BLaER1 (cell line): Measurements from ENCODE around the gene PDE8A.

ENCODE experiments used
- H3K27ac ChIP-seq: shearing (Covaris generic); formaldehyde crosslinking; 2 replicates; pipeline ENCODE4 v1.8.1; 2022
- H3K27me3 ChIP-seq: shearing (Covaris generic); formaldehyde crosslinking; 2 replicates; pipeline ENCODE4 v1.8.1; 2022
- H3K36me3 ChIP-seq: shearing (Covaris generic); formaldehyde crosslinking; 2 replicates; pipeline ENCODE4 v1.8.1; 2022
- H3K4me1 ChIP-seq: shearing (Covaris generic); formaldehyde crosslinking; 2 replicates; pipeline ENCODE4 v1.8.1; 2022
- H3K4me2 ChIP-seq: shearing (Covaris generic); formaldehyde crosslinking; 2 replicates; pipeline ENCODE4 v1.8.1; 2022
- H3K4me3 ChIP-seq: shearing (Covaris generic); formaldehyde crosslinking; 2 replicates; pipeline ENCODE4 v1.8.1; 2022
- H3K9ac ChIP-seq: shearing (Covaris generic); formaldehyde crosslinking; 2 replicates; pipeline ENCODE4 v1.8.1; 2022
- H3K9me3 ChIP-seq: shearing (Covaris generic); formaldehyde crosslinking; 2 replicates; pipeline ENCODE4 v1.8.1; 2022
- H4K20me1 ChIP-seq: shearing (Covaris generic); formaldehyde crosslinking; 2 replicates; pipeline ENCODE4 v1.8.1; 2022
- Cebpa-rat ChIP-seq: shearing (Covaris generic); IDR thresholded peaks from 2 replicates; pipeline ENCODE4 v1.8.1; 2022

PDE8A gene

DNA sequence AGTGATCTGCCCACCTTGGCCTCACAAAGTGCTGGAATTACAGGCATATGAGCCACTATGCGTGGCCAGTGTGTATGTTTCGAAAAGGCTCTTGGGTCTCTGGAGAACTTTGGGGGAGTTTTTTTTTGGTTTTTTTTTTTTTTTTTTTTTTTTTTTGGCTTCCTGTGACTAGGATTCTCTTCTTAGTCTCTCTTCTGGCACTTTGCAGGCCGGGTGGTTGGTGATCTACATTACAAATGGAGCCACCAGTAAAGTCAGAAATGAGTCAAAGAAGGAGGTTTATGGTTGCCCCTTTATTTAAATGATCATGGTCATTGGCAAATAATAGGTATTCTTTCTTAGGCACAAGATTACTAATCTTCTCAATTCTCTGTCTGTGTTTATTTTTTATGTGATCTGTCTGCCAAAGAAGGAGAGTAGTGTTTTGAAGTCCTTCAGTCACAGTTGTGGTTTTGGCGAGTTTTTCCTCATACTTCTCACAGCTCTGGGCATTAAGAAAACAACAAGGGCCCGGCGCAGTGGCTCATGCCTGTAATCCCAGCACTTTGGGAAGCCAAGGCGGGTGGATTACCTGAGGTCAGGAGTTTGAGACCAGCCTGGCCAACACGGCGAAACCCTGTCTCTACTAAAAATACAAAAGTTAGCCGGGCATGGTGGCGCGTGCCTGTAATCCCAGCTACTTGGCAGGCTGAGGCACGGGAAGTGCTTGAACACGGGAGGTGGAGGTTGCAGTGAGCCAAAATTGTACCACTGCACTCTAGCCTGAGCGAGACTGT is 38.3 kb downstream of the PDE8A start:
- H4K20me1 ChIP-seq: 0 out of 2 replicates have a peak, but pooled peaks cover 6% of the 10 kb centered on the region
- H3K4me3 ChIP-seq: no peak overlapping the region
- no peaks in the 10 kb centered on the region for H3K9me3 ChIP-seq
- H3K27me3 ChIP-seq: no peaks in the 10 kb centered on the region
- H3K4me2 ChIP-seq: no peak overlapping the region
- no peak for TF ChIP-seq Cebpa-rat
- H3K27ac ChIP-seq: no peak overlapping the region
- peaks cover 4% of the 10 kb centered on the region for H3K4me1 ChIP-seq
- no peak overlapping the region for H3K9ac ChIP-seq
- no peaks in the 10 kb centered on the region for H3K36me3 ChIP-seq

DNA sequence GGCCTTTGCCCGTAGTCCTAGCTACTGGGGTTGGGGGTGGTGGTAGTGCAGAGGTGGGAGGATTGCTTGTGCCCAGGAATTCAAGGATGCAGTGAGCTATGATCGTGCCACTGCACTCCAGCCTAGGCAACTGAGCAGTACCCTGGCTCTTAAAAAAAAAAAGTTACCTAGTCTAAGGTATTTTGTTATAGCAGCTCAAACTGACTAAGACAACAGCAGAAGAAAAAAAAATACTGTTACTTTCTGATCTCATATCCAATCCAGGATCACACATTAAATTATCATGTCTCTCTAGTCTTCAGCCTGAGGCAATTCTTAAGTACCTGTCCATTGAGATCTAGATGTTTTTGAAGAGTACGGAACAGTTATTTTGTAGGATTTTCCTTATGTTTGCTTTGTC is 39.8 kb downstream of the PDE8A start:
- H4K20me1 ChIP-seq: 0 out of 2 replicates have a peak, but pooled peaks cover 6% of the 10 kb centered on the region
- no peak overlapping the region for H3K27ac ChIP-seq
- no peak overlapping the region for H3K9ac ChIP-seq
- H3K9me3 ChIP-seq: no peaks in the 10 kb centered on the region
- TF ChIP-seq Cebpa-rat: no peak
- no peak overlapping the region for H3K4me2 ChIP-seq
- no peaks in the 10 kb centered on the region for H3K4me1 ChIP-seq
- H3K36me3 ChIP-seq: no peaks in the 10 kb centered on the region
- H3K4me3 ChIP-seq: no peak overlapping the region
- no peaks in the 10 kb centered on the region for H3K27me3 ChIP-seq

DNA sequence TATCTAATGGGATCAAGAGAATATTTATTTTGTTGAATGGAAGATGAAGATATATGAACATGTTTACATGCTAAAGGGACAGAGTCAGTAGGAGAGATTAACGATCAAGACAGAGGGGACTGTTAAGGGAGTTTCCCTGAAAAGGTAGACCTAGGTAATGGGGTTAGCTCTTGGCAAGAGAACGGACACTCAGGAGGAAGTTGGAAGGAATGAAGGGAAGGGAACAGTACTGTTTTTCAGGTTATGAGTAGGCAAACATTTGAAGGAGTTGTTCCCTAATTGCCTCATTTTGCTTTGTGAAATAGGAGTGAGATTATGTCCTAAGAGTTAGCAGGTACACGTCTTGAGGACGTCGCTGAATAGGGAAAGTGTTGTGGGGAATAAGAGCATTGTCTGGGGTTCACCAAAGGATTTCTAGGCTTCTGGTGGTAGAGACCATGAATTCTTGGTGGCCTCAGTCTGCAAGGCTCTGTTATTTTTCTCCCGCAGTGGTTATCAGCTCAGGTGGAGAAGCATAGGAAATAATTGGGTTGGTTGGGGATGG is 41.3 kb downstream of the PDE8A start:
- H3K36me3 ChIP-seq: no peaks in the 10 kb centered on the region
- no peak overlapping the region for H3K4me2 ChIP-seq
- no peak overlapping the region for H3K4me3 ChIP-seq
- peaks cover 7% of the 10 kb centered on the region; the same call in 1 of the 2 replicates for H3K4me1 ChIP-seq
- H3K9ac ChIP-seq: no peak overlapping the region
- H3K9me3 ChIP-seq: no peaks in the 10 kb centered on the region
- no peak overlapping the region for H3K27ac ChIP-seq
- no peak for TF ChIP-seq Cebpa-rat
- H4K20me1 ChIP-seq: 0 out of 2 replicates have a peak, but pooled peaks cover 6% of the 10 kb centered on the region
- H3K27me3 ChIP-seq: no peaks in the 10 kb centered on the region

DNA sequence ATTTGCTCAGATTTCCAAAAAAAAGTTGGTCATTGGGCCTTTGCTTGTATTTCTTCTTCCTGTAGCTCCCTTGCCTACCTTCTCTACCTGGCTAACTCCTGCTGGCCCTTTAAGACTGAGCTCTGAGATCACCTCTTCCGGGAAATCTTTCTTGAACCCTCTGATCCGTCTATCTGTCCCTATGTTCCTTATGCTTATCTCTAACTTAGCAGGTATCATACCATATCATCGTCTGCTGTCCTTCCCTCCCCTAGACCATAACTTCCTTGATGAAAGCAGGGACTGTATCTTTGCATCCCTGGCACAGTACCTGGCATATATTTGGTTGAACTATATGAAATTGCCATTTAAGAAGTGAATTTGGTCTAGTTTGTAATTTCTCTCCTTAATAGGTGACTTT is 42.3 kb downstream of the PDE8A start:
- Histone ChIP-seq H4K20me1 (0 out of 2 replicates have a peak, but pooled peaks cover 6% of the 10 kb centered on the region), H3K36me3 (no peaks in the 10 kb centered on the region), H3K4me1 (peaks cover 7% of the 10 kb centered on the region; the same call in 1 of the 2 replicates), H3K4me3 (no peak overlapping the region), H3K9me3 (no peaks in the 10 kb centered on the region), H3K9ac (no peak overlapping the region), H3K27me3 (no peaks in the 10 kb centered on the region), H3K27ac (no peak overlapping the region), H3K4me2 (no peak overlapping the region)
- TF ChIP-seq Cebpa-rat: no peak

DNA sequence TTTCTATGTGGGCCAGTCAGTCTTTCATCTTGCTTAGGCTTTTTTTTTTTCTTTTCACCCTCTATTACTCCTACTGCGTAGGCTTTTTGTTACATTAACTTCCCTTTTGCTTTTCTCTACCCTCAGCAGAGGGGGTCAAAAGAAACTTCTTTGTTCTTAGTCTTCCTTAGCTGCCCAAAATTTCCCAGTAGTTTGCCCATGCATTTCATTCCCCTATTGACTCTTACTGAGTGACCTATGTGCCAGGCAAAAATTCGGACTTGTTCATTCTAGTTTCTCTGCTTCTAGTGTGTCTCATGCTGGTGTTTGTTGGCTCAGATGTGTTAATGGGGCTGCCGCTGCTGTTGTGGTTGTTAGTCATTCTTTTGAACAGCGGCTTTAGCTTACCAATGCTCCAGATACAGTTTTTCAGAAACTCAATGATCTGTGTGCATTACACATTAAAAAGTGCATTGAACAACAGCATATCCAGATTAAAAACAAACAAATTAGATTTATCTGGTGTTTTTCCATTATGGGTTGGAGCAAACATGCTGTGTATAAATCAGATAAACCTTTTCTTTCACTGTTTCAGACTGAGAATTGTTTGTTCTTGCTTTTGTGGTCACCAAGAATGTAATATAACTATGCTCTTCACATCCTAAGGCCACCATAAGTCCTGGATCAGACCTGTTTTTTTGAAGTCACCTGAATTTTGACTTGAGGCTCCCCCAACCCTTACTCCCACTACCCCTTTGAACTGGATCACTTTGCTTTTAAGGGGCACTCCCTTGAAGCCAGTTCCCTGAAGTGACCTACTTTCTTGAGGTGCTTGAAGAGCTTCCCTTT is 43.1 kb downstream of the PDE8A start:
- TF ChIP-seq Cebpa-rat: no peak
- no peak overlapping the region for H3K27ac ChIP-seq

DNA sequence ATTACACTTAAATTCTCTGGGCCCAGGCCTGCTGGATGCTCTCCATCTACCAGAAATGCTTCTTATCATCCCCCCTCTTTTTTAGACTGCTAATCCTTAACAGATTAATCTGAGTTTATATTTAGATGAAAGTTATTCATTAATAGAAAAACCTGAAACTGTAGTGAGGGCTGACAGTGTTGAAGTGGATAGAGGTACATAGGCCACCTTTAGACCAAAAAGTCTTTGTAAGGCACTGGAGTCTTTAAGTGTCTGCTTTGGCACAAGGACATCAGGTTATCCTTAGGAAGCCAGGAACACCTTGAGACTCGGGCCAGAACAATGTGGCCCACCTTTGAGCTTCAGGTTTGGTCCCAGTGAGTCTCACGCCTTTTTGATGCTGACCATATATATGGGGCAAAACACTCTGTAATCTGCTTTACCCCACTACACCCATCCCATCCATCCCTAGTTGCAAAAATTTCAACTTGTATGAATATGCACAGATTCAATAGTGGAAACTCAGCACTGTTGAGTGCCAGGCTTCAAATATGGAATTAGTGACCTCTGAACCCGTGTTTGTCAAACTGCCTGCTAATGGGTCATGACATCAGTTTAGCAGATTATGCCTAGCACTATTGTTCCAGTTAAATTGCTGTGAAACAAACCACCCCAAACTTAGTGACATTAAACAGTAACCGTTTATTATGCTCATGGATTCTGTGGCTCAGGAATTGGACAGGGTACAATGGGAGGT is 44.0 kb downstream of the PDE8A start:
- H3K9ac ChIP-seq: no peak overlapping the region
- no peaks in the 10 kb centered on the region for H3K27me3 ChIP-seq
- no peak overlapping the region for H3K4me2 ChIP-seq
- H3K4me1 ChIP-seq: peaks cover 14% of the 10 kb centered on the region
- H3K36me3 ChIP-seq: no peaks in the 10 kb centered on the region
- no peak for TF ChIP-seq Cebpa-rat
- no peak overlapping the region for H3K27ac ChIP-seq
- H3K4me3 ChIP-seq: no peak overlapping the region
- 0 out of 2 replicates have a peak, but pooled peaks cover 6% of the 10 kb centered on the region for H4K20me1 ChIP-seq
- H3K9me3 ChIP-seq: no peaks in the 10 kb centered on the region

More for the DNA sequence above, 43.1 kb downstream of the PDE8A start:
- H3K4me2 ChIP-seq: no peak overlapping the region
- H3K36me3 ChIP-seq: no peaks in the 10 kb centered on the region
- H3K9me3 ChIP-seq: no peaks in the 10 kb centered on the region
- H3K4me3 ChIP-seq: no peak overlapping the region
- H4K20me1 ChIP-seq: 0 out of 2 replicates have a peak, but pooled peaks cover 6% of the 10 kb centered on the region
- H3K27me3 ChIP-seq: no peaks in the 10 kb centered on the region
- H3K9ac ChIP-seq: no peak overlapping the region
- H3K4me1 ChIP-seq: peaks cover 7% of the 10 kb centered on the region; the same call in 1 of the 2 replicates

DNA sequence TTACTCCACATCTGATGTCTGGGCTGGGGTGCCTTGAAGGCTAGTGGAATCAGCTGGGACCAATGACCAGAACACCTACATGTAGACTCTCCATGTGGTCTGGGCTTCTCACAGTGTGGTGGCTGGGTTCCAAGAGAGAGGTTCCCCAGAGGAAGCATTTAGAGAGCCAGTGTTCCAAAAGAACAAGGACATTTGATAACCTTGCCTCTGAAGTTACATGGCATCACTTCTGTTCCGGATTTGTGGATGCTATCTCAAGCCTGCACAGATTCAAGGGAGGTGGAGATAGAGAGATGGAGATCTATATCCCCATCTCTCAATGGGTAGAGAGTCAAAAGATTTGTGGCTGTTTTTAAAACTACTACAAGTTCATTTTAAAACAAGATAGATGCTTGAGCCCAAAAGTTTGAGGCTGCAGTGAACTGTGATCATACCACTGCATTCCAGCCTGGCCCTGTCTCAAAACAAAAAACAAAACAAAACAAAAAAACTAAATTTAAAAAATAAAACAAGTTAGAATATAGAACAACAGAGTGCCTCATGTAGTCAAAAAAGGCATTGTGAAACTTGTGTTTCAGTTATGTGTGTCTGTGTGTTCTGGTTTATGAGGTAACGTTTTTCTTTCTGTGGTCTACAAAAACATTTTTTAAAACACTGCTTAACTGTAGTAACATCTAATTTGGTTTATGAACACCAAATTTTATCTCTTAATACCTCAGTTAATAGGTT is 44.8 kb downstream of the PDE8A start:
- Histone ChIP-seq H3K27ac (no peak overlapping the region), H3K9ac (no peak overlapping the region), H3K27me3 (no peaks in the 10 kb centered on the region), H3K4me3 (no peak overlapping the region), H3K36me3 (no peaks in the 10 kb centered on the region), H4K20me1 (0 out of 2 replicates have a peak, but pooled peaks cover 6% of the 10 kb centered on the region), H3K4me2 (no peak overlapping the region), H3K4me1 (peaks cover 14% of the 10 kb centered on the region), H3K9me3 (no peaks in the 10 kb centered on the region)
- TF ChIP-seq Cebpa-rat: no peak

DNA sequence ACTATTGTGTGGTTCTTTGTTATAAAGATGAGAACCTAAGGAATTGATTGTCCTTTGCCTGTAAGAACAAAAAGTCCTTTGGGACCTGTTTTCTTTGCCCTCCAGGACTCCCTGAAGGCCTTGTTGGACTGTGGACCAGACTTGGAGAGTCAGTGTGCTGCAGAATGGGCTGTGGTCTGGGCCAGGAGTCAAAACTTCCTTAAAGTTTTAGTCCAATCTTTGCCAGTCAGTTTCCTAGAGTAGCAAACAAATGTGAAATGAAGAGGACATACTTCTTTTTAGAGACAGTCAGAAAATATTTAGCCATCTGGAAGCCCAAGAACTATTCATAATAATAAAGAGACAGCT is 45.4 kb downstream of the PDE8A start:
- Histone ChIP-seq H3K4me2 (no peak overlapping the region), H3K4me3 (no peak overlapping the region), H3K4me1 (peaks cover 14% of the 10 kb centered on the region), H3K36me3 (no peaks in the 10 kb centered on the region), H3K9me3 (no peaks in the 10 kb centered on the region), H3K27me3 (no peaks in the 10 kb centered on the region), H3K27ac (no peak overlapping the region), H4K20me1 (0 out of 2 replicates have a peak, but pooled peaks cover 6% of the 10 kb centered on the region), H3K9ac (no peak overlapping the region)
- no peak for TF ChIP-seq Cebpa-rat

DNA sequence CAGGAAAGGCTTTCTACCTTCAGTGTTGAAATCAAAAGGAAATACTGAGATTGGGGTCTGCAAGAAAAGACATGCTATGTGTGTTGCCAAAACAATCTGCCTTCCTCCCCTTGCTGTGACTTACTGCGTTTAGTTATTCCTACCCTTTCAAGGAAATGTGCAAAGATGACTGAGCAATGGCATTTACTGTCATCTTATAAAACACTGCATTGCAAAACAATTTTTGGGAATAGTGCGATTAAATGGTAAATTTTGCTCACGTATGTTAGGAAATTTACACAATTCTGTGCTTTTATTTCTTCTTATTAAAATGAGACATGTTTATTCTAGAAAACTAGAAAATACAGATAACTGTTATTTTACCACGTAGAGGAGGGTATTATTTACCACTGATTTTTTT is 45.8 kb downstream of the PDE8A start:
- no peaks in the 10 kb centered on the region for H3K27me3 ChIP-seq
- H3K9me3 ChIP-seq: no peaks in the 10 kb centered on the region
- no peak overlapping the region for H3K9ac ChIP-seq
- H3K27ac ChIP-seq: no peak overlapping the region
- TF ChIP-seq Cebpa-rat: no peak
- no peak overlapping the region for H3K4me3 ChIP-seq
- no peak overlapping the region for H3K4me2 ChIP-seq
- peaks cover 14% of the 10 kb centered on the region for H3K4me1 ChIP-seq
- no peaks in the 10 kb centered on the region for H3K36me3 ChIP-seq
- H4K20me1 ChIP-seq: 0 out of 2 replicates have a peak, but pooled peaks cover 6% of the 10 kb centered on the region
